Liver (tissue), 9 donors: Measurements from ENCODE around the gene FNDC10. TPM values are rescaled to one million over a fixed set of nuclear protein-coding genes. Genes with fewer than 3 reads are reported as not detected.

ENCODE experiments used
- DNase-seq: peaks from one replicate; pipeline ENCODE4 v3.0.0-alpha.2; 2017; ENCODE audit warnings: low spot score
- H3K27ac ChIP-seq, 2 donors: one replicate each; pipeline ENCODE4 v1.7.0; 2013; ENCODE audit warnings: inconsistent platforms in 2 of 2, low read length in 2 of 2, control low read depth in 1 of 2, low read depth in 1 of 2, mild to moderate bottlenecking in 1 of 2
- H3K27me3 ChIP-seq, 4 donors: one replicate each; pipeline versions ENCODE4 v1.6.1 to v1.7.0; 2013; ENCODE audit warnings: low read length in 3 of 4, inconsistent platforms in 1 of 4, mild to moderate bottlenecking in 1 of 4, moderate library complexity in 1 of 4; ENCODE audit not compliant: control insufficient read depth in 4 of 4, insufficient read depth in 4 of 4
- H3K36me3 ChIP-seq, 4 donors: one replicate each; pipeline versions ENCODE4 v1.6.1 to v1.7.0; 2013; ENCODE audit warnings: low read length in 3 of 4, mild to moderate bottlenecking in 3 of 4, low read depth in 1 of 4, moderate library complexity in 1 of 4; ENCODE audit not compliant: control insufficient read depth in 4 of 4, insufficient read depth in 3 of 4
- H3K4me1 ChIP-seq, 4 donors: one replicate each; pipeline versions ENCODE4 v1.6.1 to v1.7.0; 2013; ENCODE audit warnings: low read length in 3 of 4, mild to moderate bottlenecking in 3 of 4, moderate library complexity in 1 of 4; ENCODE audit not compliant: control insufficient read depth in 4 of 4, insufficient read depth in 4 of 4
- H3K4me3 ChIP-seq, 3 donors: one replicate each; pipeline versions ENCODE4 v1.6.1 to v1.7.0; 2013; ENCODE audit warnings: low read length in 3 of 3, control low read depth in 1 of 3, low read depth in 1 of 3, mild to moderate bottlenecking in 1 of 3
- H3K9ac ChIP-seq, 2 donors: one replicate each; pipeline ENCODE4 v1.7.0; 2013; ENCODE audit warnings: low read length in 2 of 2, mild to moderate bottlenecking in 2 of 2, moderate library complexity in 2 of 2, control low read depth in 1 of 2, low read depth in 1 of 2
- H3K9me3 ChIP-seq, 4 donors: one replicate each; pipeline versions ENCODE4 v1.6.1 to v1.7.0; 2013; ENCODE audit warnings: low read length in 3 of 4; ENCODE audit not compliant: control insufficient read depth in 4 of 4
- ATF3 ChIP-seq: IDR thresholded peaks from 2 replicates; pipeline ENCODE4 v1.6.1; 2016; ENCODE audit warnings: antibody characterized with exemption
- CTCF ChIP-seq: fragments of 150-350 bp; IDR thresholded peaks from 2 replicates; pipeline ENCODE4 v1.5.1; 2017; ENCODE audit warnings: improper control_type of control experiment, low read depth, low read length; ENCODE audit not compliant: missing input control
- FOXA1 ChIP-seq: IDR thresholded peaks from 2 replicates; pipeline ENCODE4 v1.6.1; 2016; ENCODE audit warnings: antibody characterized with exemption
- FOXA2 ChIP-seq: IDR thresholded peaks from 2 replicates; pipeline ENCODE4 v1.6.1; 2016; ENCODE audit warnings: antibody characterized with exemption
- GABPA ChIP-seq, 2 donors: IDR thresholded peaks in 1 of 2; conservative IDR thresholded peaks in 1 of 2; 2 replicates each; pipeline ENCODE4 v1.6.1; 2016; ENCODE audit warnings: antibody characterized with exemption in 2 of 2, mild to moderate bottlenecking in 1 of 2, moderate library complexity in 1 of 2
- HNF4A ChIP-seq, 2 donors: conservative IDR thresholded peaks; 2 replicates each; pipeline ENCODE4 v1.6.1; 2016; ENCODE audit warnings: antibody characterized with exemption in 2 of 2, mild to moderate bottlenecking in 2 of 2
- HNF4G ChIP-seq: IDR thresholded peaks from 2 replicates; pipeline ENCODE4 v1.6.1; 2016; ENCODE audit warnings: antibody characterized with exemption
- JUND ChIP-seq, 2 donors: IDR thresholded peaks; 2 replicates each; pipeline ENCODE4 v1.6.1; 2016; ENCODE audit warnings: antibody characterized with exemption in 2 of 2
- MAX ChIP-seq: IDR thresholded peaks from 2 replicates; pipeline ENCODE4 v1.6.1; 2016; ENCODE audit warnings: antibody characterized with exemption
- NR2F2 ChIP-seq: IDR thresholded peaks from 2 replicates; pipeline ENCODE4 v1.6.1; 2016; ENCODE audit warnings: antibody characterized with exemption
- RAD21 ChIP-seq, 2 donors: IDR thresholded peaks; 2 replicates each; pipeline ENCODE4 v1.6.1; 2016; ENCODE audit warnings: antibody characterized with exemption in 2 of 2, mild to moderate bottlenecking in 2 of 2
- REST ChIP-seq: IDR thresholded peaks from 2 replicates; pipeline ENCODE4 v1.6.1; 2016; ENCODE audit warnings: antibody characterized with exemption, mild to moderate bottlenecking
- RXRA ChIP-seq, 2 donors: IDR thresholded peaks; 2 replicates each; pipeline ENCODE4 v1.6.1; 2017 to 2018; ENCODE audit warnings: antibody characterized with exemption in 2 of 2, mild to moderate bottlenecking in 1 of 2
- SP1 ChIP-seq: IDR thresholded peaks from 2 replicates; pipeline ENCODE4 v1.6.1; 2018; ENCODE audit warnings: antibody characterized with exemption, mild to moderate bottlenecking
- WGBS: extraction: QIAGEN DNeasy Blood & Tissue Kit; methylation state at CpG from one replicate; pipeline ENCODE4 v1.1.7; 2013; 5-methylcytosine and 5-hydroxymethylcytosine counted together
- polyA plus RNA-seq, 2 donors: library from polyadenylated mRNA; stranded (reverse) in 1 of 2; unstranded in 1 of 2; fragments of 200-250 nt in 1 of 2; fragments of >200 nt in 1 of 2; fragmentation: Nextera tagmentation in 1 of 2; extraction: Ambion mirVana in 1 of 2; gene quantifications; one replicate each; pipeline versions ENCODE4 v1.2.1 to v1.2.3, GENCODE V29; 2013 to 2015
- total RNA-seq, 2 donors: library from RNA; depleted of rRNA; stranded (reverse); fragments of >200 nt; gene quantifications; one replicate each; pipeline ENCODE4 v1.2.3, GENCODE V29; 2014
- donor health status: healthy.
- donor health status: healthy.
- donor health status: healthy.
- donor health status: healthy.
- donor health status: healthy.

The FNDC10 gene
- total and polyA plus RNA-seq, 4 donors: 0.08 to 0.58 (median 0.25) TPM

GRCh38 chr1:1556505-1556904 is 43.4 kb downstream of the FNDC10 start:
- Histone ChIP-seq H3K4me3 (no peak overlapping the region), H3K9me3 (no peaks in the 10 kb centered on the region), H3K9ac (no peak overlapping the region), H3K4me1 (peaks cover 0 to 17% (median 9%) of the 10 kb centered on the region in 4 donors), H3K27me3 (no peaks in the 10 kb centered on the region), H3K36me3 (peaks cover 0 to 3% (median 2%) of the 10 kb centered on the region in 4 donors), H3K27ac (no peak overlapping the region)
- no peak for TF ChIP-seq RAD21 (IDR thresholded peaks at IDR 0.05)
- no peak for TF ChIP-seq MAX
- TF ChIP-seq HNF4A (conservative IDR thresholded peaks at IDR 0.05): no peak
- no peak for TF ChIP-seq CTCF
- TF ChIP-seq FOXA2: no peak
- TF ChIP-seq FOXA1: no peak
- no peak for DNase-seq
- WGBS: 93% methylated on average over 6 of the region's 6 CpGs

DNA sequence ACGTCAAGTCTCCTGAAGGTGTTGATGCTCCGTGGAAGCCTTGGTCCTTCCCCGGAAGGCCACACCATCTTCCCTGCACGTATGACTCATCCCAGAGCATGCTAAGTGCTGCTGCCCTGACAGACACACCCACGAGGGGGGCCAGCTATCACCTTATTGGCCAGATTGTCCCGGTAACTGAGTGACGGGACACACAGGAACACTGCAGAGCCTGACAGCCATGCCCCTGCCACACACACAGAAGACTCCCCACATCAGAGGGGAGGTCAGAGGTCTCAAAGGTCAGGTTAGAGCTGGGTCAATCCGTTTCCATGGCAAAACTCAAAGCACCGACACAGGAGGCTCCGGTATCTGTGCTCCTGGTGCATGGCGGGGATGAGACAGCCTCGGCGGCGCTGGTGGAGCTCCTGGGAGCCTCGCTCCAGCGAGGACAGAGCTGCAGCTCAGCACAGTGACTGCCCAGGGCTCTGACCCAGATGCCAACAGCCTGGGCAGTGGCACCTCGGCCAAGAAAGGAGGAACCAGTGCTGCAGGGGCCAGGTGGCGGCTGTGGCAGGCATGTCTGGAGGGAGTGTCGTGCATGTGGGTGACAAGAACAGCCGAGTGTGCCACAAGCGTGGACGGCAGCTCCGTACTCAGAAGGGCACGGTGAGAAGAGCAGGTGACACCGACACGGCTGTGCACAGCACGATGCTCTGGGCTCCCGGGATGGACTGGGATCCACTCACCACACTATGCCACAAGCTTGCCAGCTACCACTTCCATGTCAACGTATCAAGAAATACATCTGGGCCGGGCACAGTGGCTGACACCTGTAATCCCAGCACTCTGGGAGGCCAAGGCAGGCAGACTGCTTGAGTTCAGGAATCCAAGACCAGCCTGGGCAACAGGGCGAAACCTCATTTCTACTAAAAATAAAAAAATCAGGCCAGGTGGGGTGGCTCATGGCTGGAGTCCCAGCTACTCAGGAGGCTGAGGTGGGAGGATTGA is 44.7 kb downstream of the FNDC10 start:
- DNase-seq: no peak
- Histone ChIP-seq H3K9ac (no peak overlapping the region), H3K27ac (peak overlapping the region in 1 of 2 donors; percentile 25), H3K4me1 (peaks cover 0 to 17% (median 9%) of the 10 kb centered on the region in 4 donors), H3K4me3 (no peak overlapping the region), H3K36me3 (peaks cover 0 to 3% (median under 1%) of the 10 kb centered on the region in 4 donors), H3K27me3 (no peaks in the 10 kb centered on the region), H3K9me3 (no peaks in the 10 kb centered on the region)
- WGBS: 69% methylated on average over 31 of the region's 31 CpGs
- TF ChIP-seq HNF4A (conservative IDR thresholded peaks at IDR 0.05) (no peak), RXRA (IDR thresholded peaks at IDR 0.05) (peak in 1 of 2 donors; percentile 53), NR2F2 (peak; percentile 85)

DNA sequence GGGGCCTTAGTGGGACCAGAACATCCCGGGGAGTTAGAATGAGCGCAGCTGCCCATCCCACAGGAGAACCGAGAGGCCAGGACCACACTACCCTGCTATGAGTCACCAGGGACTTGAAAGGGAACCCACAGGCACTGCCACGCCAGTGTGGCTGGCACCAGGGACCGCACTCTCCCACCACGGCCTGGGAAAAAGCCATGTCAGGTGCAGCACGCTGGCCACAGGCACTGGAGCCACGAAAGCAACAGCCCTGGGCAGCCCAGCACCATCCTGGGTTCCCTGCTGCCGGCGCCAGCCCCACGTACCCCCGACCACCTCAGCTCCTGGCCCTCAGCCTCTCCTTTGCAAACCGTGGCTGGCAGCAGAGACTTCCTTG is 45.4 kb downstream of the FNDC10 start:
- H3K27me3 ChIP-seq: no peaks in the 10 kb centered on the region
- H3K9ac ChIP-seq: no peak overlapping the region
- peaks cover 0 to 17% (median 9%) of the 10 kb centered on the region in 4 donors for H3K4me1 ChIP-seq
- 85% methylated on average over 13 of the region's 13 CpGs for WGBS
- no peak overlapping the region for H3K4me3 ChIP-seq
- H3K36me3 ChIP-seq: no peaks in the 10 kb centered on the region
- H3K27ac ChIP-seq: peak overlapping the region in 1 of 2 donors; percentile 25
- no peak for TF ChIP-seq MAX
- TF ChIP-seq REST: no peak
- TF ChIP-seq NR2F2: no peak
- TF ChIP-seq ATF3: no peak
- TF ChIP-seq RXRA (IDR thresholded peaks at IDR 0.05): no peak
- TF ChIP-seq FOXA1: no peak
- TF ChIP-seq GABPA (IDR thresholded peaks at IDR 0.05 in 1 of 2, conservative IDR thresholded peaks at IDR 0.05 in 1 of 2): no peak
- no peak for TF ChIP-seq SP1
- no peak for TF ChIP-seq HNF4A (conservative IDR thresholded peaks at IDR 0.05)
- TF ChIP-seq HNF4G: no peak
- no peak for TF ChIP-seq JUND (IDR thresholded peaks at IDR 0.05)
- no peak for DNase-seq
- no peaks in the 10 kb centered on the region for H3K9me3 ChIP-seq
